Breast epithelium (tissue), 4 donors: ENCODE measurements around the gene PANX3. TPM values are rescaled to one million over a fixed set of nuclear protein-coding genes. Genes with fewer than 3 reads are reported as not detected.

Experiments used
- DNase-seq, 2 donors: peaks; one replicate each; pipeline ENCODE4 v3.0.0-alpha.2; 2019; ENCODE audit warnings: low spot score in 2 of 2
- H3K27ac ChIP-seq, 2 donors: fragments of 200-600 bp; sonication (generic) in 1 of 2; one replicate each; pipeline ENCODE4 v1.5.1; 2016 to 2019; ENCODE audit warnings: mild to moderate bottlenecking in 1 of 2
- H3K27me3 ChIP-seq, 2 donors: fragments of 200-600 bp; sonication (generic) in 1 of 2; one replicate each; pipeline versions ENCODE4 v1.5.1 to v1.6.0; 2017 to 2019; ENCODE audit warnings: control low read depth in 1 of 2, mild to moderate bottlenecking in 1 of 2
- H3K36me3 ChIP-seq: fragments of 200-600 bp; one replicate; pipeline ENCODE4 v1.5.1; 2019
- H3K4me1 ChIP-seq, 2 donors: fragments of 200-600 bp; sonication (generic); one replicate each; pipeline ENCODE4 v1.5.1; 2016 to 2019; ENCODE audit warnings: control low read depth in 1 of 2
- H3K4me3 ChIP-seq, 3 donors: fragments of 200-600 bp; sonication (generic); 1 replicate in 2 of 3; 2 replicates in 1 of 3; pipeline ENCODE4 v1.5.1; 2016 to 2019; ENCODE audit warnings: mild to moderate bottlenecking in 3 of 3, moderate library complexity in 2 of 3
- H3K9me3 ChIP-seq, 2 donors: fragments of 200-600 bp; sonication (generic) in 1 of 2; one replicate each; pipeline ENCODE4 v1.5.1; 2016 to 2019; ENCODE audit warnings: control low read depth in 1 of 2
- POLR2A ChIP-seq: fragments of 450-650 bp; IDR thresholded peaks from one replicate; pipeline ENCODE4 v1.6.1; 2016; ENCODE audit warnings: antibody characterized with exemption, mild to moderate bottlenecking, moderate library complexity
- POLR2AphosphoS5 ChIP-seq, 3 donors: sonication (generic); formaldehyde crosslinking; IDR thresholded peaks; one replicate each; pipeline ENCODE4 v1.6.1; 2017; ENCODE audit warnings: antibody characterized with exemption in 3 of 3
- intact Hi-C: fragments of 100-400 bp; cut with DNase I; formaldehyde crosslinking; loops from one replicate; pipeline ENCODE4 v1.15.1; 2023; ENCODE audit warnings: low total_unique reads
- total RNA-seq, 3 donors: library from RNA; depleted of rRNA; stranded (reverse); fragments of >200 nt; gene quantifications; one replicate each; pipeline ENCODE4 v1.1.0, GENCODE V29; 2016
- TF ChIP-seq, protein P1 (sequence below), 3 donors: fragments of 450-650 bp; IDR thresholded peaks; one replicate each; pipeline ENCODE4 v1.5.1; 2016 to 2017; ENCODE audit warnings: antibody characterized with exemption in 3 of 3, mild to moderate bottlenecking in 3 of 3, moderate library complexity in 3 of 3

The PANX3 gene
- total RNA-seq, 3 donors from 2014 or later, result not detected

DNA sequence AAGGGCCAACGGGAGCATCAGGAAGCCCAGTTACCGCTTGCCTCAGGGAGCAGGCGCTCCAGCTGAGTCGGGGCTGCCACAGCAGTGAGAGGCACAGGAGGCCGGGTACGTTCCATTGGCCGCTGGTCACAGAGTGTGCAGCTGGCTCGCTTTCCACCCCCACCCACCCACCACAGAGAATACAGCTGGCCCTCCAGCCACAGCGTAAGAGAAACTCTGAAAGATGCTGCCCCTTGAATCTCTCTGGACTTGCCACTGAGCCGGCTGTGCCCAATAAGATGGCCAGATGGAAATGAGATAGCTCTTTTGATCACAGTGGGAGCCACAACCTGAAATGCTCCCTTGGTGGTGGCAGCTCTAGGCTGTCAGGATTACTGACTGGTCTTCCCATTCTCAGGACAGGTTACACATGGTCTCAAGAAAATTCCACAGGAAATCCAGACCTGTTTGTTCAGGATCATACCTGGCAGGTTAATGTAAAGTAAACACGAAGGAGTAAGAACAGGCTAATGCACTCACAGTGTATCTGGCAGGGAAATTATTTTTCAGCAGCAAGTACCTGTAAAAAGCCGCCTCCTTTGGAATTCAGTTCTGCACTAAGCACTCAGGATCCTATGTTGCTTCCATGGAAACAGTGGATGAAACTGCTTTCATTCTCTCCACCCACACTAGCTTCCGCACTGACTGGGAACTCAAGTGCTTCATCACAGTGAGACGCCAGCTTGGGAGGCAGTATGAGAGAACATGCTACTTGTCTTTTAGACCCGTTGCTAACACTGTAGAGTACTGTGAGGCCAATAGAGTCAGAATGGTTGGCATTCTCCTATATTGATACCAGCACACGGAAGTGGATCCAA, 45.8 kb downstream of the PANX3 start:
- H3K36me3 ChIP-seq, result no peaks in the 10 kb centered on the region

DNA sequence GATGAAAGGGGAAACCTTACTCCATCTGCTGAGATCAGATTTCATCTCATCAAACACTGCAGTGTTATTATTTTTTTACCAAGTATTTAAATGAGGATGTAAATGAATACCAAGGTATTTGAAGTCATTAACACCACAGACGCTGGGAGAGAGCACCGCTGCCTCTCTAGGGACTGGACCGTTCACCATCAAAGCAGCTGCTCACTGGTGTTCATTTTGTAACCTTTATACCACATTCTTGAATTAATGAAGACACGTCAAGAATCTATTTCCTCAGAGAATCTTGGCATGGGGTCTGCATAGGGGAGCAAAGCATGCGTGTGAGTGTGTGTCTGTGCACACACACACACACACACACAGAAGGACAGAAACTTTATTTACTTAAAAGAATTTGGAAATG, 46.7 kb downstream of the PANX3 start:
- Histone ChIP-seq H3K27me3 (no peaks in the 10 kb centered on the region), H3K4me1 (no peaks in the 10 kb centered on the region), H3K27ac (no peak overlapping the region), H3K36me3 (no peaks in the 10 kb centered on the region), H3K4me3 (no peak overlapping the region), H3K9me3 (no peaks in the 10 kb centered on the region)
- intact Hi-C loops, result no loop called here
- no peak for TF ChIP-seq POLR2AphosphoS5 (IDR thresholded peaks at IDR 0.05)
- TF ChIP-seq, protein P1, sequence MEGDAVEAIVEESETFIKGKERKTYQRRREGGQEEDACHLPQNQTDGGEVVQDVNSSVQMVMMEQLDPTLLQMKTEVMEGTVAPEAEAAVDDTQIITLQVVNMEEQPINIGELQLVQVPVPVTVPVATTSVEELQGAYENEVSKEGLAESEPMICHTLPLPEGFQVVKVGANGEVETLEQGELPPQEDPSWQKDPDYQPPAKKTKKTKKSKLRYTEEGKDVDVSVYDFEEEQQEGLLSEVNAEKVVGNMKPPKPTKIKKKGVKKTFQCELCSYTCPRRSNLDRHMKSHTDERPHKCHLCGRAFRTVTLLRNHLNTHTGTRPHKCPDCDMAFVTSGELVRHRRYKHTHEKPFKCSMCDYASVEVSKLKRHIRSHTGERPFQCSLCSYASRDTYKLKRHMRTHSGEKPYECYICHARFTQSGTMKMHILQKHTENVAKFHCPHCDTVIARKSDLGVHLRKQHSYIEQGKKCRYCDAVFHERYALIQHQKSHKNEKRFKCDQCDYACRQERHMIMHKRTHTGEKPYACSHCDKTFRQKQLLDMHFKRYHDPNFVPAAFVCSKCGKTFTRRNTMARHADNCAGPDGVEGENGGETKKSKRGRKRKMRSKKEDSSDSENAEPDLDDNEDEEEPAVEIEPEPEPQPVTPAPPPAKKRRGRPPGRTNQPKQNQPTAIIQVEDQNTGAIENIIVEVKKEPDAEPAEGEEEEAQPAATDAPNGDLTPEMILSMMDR (IDR thresholded peaks at IDR 0.05), result no peak
- no peak for TF ChIP-seq POLR2A
- no peak for DNase-seq

More for the DNA sequence above, 45.8 kb downstream of the PANX3 start:
- Histone ChIP-seq H3K4me1 (no peaks in the 10 kb centered on the region), H3K27ac (peak overlapping the region in 1 of 2 donors; percentile 36), H3K4me3 (no peak overlapping the region), H3K9me3 (no peaks in the 10 kb centered on the region), H3K27me3 (no peaks in the 10 kb centered on the region)
- DNase-seq, result no peak
- TF ChIP-seq POLR2AphosphoS5 (IDR thresholded peaks at IDR 0.05) (no peak), POLR2A (no peak)
- TF ChIP-seq, protein P1 (IDR thresholded peaks at IDR 0.05), result no peak
- intact Hi-C loops, result no loop called here

DNA sequence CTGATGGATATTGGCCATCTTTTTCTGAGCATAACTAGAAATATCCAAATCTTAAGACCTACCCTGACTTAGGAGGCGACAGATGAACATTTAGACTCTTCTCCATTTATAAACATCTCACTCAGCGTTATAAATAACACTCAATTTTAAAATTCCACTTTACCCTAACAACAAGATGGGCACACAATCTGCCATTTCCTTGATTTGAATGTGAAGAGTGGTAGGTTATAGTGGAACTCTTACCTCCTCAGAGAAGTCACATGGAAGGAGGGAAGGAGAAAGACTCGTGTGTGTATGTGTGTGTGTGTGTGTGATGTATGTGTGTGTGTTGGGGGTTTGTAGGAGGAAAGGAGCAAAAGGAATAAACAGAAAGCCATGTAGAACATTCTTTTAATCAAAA, 47.3 kb downstream of the PANX3 start:
- Histone ChIP-seq H3K9me3 (no peaks in the 10 kb centered on the region), H3K4me3 (no peak overlapping the region), H3K27ac (no peak overlapping the region), H3K36me3 (no peaks in the 10 kb centered on the region), H3K4me1 (no peaks in the 10 kb centered on the region), H3K27me3 (no peaks in the 10 kb centered on the region)
- DNase-seq, result no peak
- TF ChIP-seq, protein P1 (IDR thresholded peaks at IDR 0.05), result no peak
- TF ChIP-seq POLR2A (no peak), POLR2AphosphoS5 (IDR thresholded peaks at IDR 0.05) (no peak)
- intact Hi-C loops, result no loop called here

GRCh38 chr11:124658986-124659385, 47.8 kb downstream of the PANX3 start:
- H3K9me3 ChIP-seq, result no peaks in the 10 kb centered on the region

GRCh38 chr11:124661553-124661952, 50.3 kb downstream of the PANX3 start:
- Histone ChIP-seq H3K4me1 (no peaks in the 10 kb centered on the region), H3K27me3 (no peaks in the 10 kb centered on the region), H3K36me3 (no peaks in the 10 kb centered on the region), H3K9me3 (no peaks in the 10 kb centered on the region), H3K27ac (no peak overlapping the region), H3K4me3 (no peak overlapping the region)
- TF ChIP-seq POLR2AphosphoS5 (IDR thresholded peaks at IDR 0.05) (no peak), POLR2A (no peak)
- TF ChIP-seq, protein P1 (IDR thresholded peaks at IDR 0.05), result no peak
- intact Hi-C loops, result no loop called here
- no peak for DNase-seq

More at GRCh38 chr11:124658986-124659385, 47.8 kb downstream of the PANX3 start:
- H3K36me3 ChIP-seq, result no peaks in the 10 kb centered on the region
- H3K4me3 ChIP-seq, result no peak overlapping the region
- intact Hi-C loops, result no loop called here
- H3K27ac ChIP-seq, result no peak overlapping the region
- no peaks in the 10 kb centered on the region for H3K27me3 ChIP-seq
- no peak for DNase-seq
- TF ChIP-seq POLR2A (no peak), POLR2AphosphoS5 (IDR thresholded peaks at IDR 0.05) (no peak)
- TF ChIP-seq, protein P1 (IDR thresholded peaks at IDR 0.05), result no peak
- no peaks in the 10 kb centered on the region for H3K4me1 ChIP-seq
